Erythroblast (primary cell): ENCODE results near the gene GIPC3.

Experiments
- GATA1 ChIP-seq: IDR thresholded peaks from 2 replicates; pipeline ENCODE4 v1.6.1; 2011; ENCODE audit warnings: low read depth, mild to moderate bottlenecking, control low read depth, low read length, moderate library complexity
- POLR2A ChIP-seq: IDR thresholded peaks from 2 replicates; pipeline ENCODE4 v1.6.1; 2011; ENCODE audit warnings: mild to moderate bottlenecking, low read length

GRCh38 chr19:3637621-3638020 is 52.3 kb downstream of the GIPC3 start:
- TF ChIP-seq POLR2A (no peak), GATA1 (no peak)
